GM19328 (cell line): ENCODE results near the gene BCL7A.

Experiments used
- ATAC-seq: cut with Tn5 transposase; IDR thresholded peaks from one replicate; pipeline ENCODE4 v1.9.1; 2021; ENCODE audit warnings: mild to moderate bottlenecking, moderate library complexity; ENCODE audit not compliant: unreplicated experiment

The BCL7A gene

GRCh38 chr12:121996945-121997612, 24.6 kb upstream of the BCL7A start:
- no peak for ATAC-seq

- ATAC-seq = no peak
Measured at GRCh38 chr12:122001466-122002209, 20.0 kb upstream of the BCL7A start.

- no peak for ATAC-seq
Measured at GRCh38 chr12:122003651-122004611, 17.8 kb upstream of the BCL7A start.

- ATAC-seq = no peak
Measured at GRCh38 chr12:122004633-122005071, 17.0 kb upstream of the BCL7A start.

GRCh38 chr12:122005252-122005776, 16.4 kb upstream of the BCL7A start:
- no peak for ATAC-seq

GRCh38 chr12:122006186-122006926, 15.3 kb upstream of the BCL7A start:
- no peak for ATAC-seq

- ATAC-seq = no peak
Measured at GRCh38 chr12:122009741-122010140, 11.9 kb upstream of the BCL7A start.

GRCh38 chr12:122012184-122012583, 9.5 kb upstream of the BCL7A start:
- no peak for ATAC-seq

- ATAC-seq = no peak
Measured at GRCh38 chr12:122013136-122013535, 8.5 kb upstream of the BCL7A start.

- no peak for ATAC-seq
Measured at GRCh38 chr12:122013791-122014590, 7.7 kb upstream of the BCL7A start.

GRCh38 chr12:122014781-122015180, 6.9 kb upstream of the BCL7A start:
- no peak for ATAC-seq

GRCh38 chr12:122018457-122018856, 3.2 kb upstream of the BCL7A start:
- no peak for ATAC-seq

GRCh38 chr12:122018937-122019336, 2.7 kb upstream of the BCL7A start:
- ATAC-seq = no peak

GRCh38 chr12:122020795-122021192, 890 bp upstream of the BCL7A start:
- no peak for ATAC-seq

GRCh38 chr12:122021193-122021821, 377 bp upstream of the BCL7A start:
- no peak for ATAC-seq

- no peak for ATAC-seq
Measured at GRCh38 chr12:122022393-122023338, 982 bp downstream of the BCL7A start.

GRCh38 chr12:122023339-122024131, 1.9 kb downstream of the BCL7A start:
- ATAC-seq = no peak
